Activated CD4-positive, alpha-beta T cell treated with anti-CD3 and anti-CD28 coated beads, Interleukin-2, amount 10 ng/mL, durations not matched to agents 24 days and 14 days (primary cell): Measurements from ENCODE around the gene GLIS1. TPM values are rescaled to one million over a fixed set of nuclear protein-coding genes. Genes with fewer than 3 reads are reported as not detected.

ENCODE experiments used
- DNase-seq: peaks from one replicate; pipeline ENCODE4 v3.0.0; 2022
- H3K27ac Mint-ChIP-seq: one replicate; pipeline ENCODE4 v1.8.0; 2022; ENCODE audit warnings: mild to moderate bottlenecking, mixed read lengths
- H3K27me3 Mint-ChIP-seq: one replicate; pipeline ENCODE4 v1.8.0; 2022; ENCODE audit warnings: mixed read lengths
- H3K36me3 Mint-ChIP-seq: one replicate; pipeline ENCODE4 v1.8.0; 2022; ENCODE audit warnings: low read depth, mild to moderate bottlenecking, mixed read lengths
- H3K4me1 Mint-ChIP-seq: one replicate; pipeline ENCODE4 v1.8.0; 2021; ENCODE audit warnings: mixed read lengths
- H3K4me3 Mint-ChIP-seq: one replicate; pipeline ENCODE4 v1.8.0; 2022; ENCODE audit warnings: mild to moderate bottlenecking, moderate library complexity, mixed read lengths
- H3K9me3 Mint-ChIP-seq: one replicate; pipeline ENCODE4 v1.8.0; 2021; ENCODE audit warnings: mixed read lengths
- intact Hi-C: fragments of 100-400 bp; cut with micrococcal nuclease; formaldehyde crosslinking; loops from one replicate; pipeline ENCODE4 v1.15.1; 2023
- total RNA-seq: library from RNA; stranded (reverse); gene quantifications from 2 replicates; pipeline ENCODE4 v1.2.3, GENCODE V29; 2022

Gene GLIS1
- total RNA-seq, 1 donor from 2014 or later = not detected

DNA sequence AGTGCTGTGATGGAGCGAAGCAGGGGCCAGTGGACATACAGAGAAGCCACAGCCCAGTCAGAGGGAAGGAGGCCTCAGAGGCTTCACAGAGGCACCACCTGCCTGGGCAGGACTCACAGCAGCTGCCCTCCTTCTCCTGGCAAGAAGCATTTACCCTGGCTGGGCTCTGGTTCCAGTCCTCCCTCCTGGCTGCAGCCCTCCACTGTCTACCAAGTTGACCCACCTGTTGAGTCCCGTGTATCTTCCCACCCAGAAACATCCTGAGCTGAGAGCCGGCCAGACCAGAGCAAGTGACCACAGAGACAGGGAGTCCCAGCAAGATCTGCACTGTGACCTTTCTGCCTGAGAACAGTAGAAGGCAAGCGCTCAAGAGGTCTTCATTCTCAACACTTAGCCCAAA lies 49.7 kb downstream of the GLIS1 start:
- no peak for DNase-seq
- Mint-ChIP-seq H3K27ac (no peak overlapping the region), H3K4me1 (no peaks in the 10 kb centered on the region), H3K4me3 (no peak overlapping the region), H3K27me3 (peaks cover 14% of the 10 kb centered on the region), H3K9me3 (no peaks in the 10 kb centered on the region), H3K36me3 (no peaks in the 10 kb centered on the region)
- intact Hi-C loops = no loop called here

DNA sequence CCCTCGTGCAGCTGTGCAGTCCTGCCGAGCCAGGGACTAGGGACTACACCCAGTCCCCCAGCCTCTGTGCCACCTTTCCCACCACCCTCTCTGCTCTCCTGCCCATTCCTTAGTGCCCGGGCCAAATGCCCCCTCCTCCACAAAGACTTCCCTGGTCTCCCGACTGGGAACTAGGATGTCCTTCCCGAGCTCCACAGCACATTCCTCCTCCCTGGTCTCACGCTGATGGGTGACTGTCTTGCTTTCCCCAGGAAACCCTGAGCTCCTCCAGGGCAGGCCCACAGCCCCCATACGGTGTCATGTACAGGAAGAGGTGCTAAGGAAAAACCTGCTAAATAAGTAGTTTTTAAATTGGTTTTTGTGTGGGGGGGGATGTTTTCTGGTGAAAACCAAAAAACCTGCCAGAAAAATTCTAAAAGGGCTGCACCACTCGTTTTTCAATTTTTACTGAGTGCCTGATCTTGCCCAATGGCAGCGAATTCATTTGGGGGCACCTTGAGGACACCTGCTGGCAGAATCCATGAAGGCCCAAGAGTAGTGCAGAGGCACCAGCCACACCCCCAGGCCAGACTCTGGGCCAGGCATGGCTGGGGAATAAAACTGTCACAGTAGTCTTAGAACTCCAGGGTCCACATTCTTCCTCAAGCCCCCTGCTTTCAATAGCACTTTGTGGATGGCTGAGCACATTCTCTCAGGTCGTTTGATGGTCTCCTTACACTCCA lies 50.4 kb downstream of the GLIS1 start:
- no peak for DNase-seq
- Mint-ChIP-seq H3K27me3 (peaks cover 14% of the 10 kb centered on the region), H3K4me1 (no peaks in the 10 kb centered on the region), H3K9me3 (no peaks in the 10 kb centered on the region), H3K4me3 (no peak overlapping the region), H3K36me3 (no peaks in the 10 kb centered on the region), H3K27ac (no peak overlapping the region)
- intact Hi-C loops = no loop called here

DNA sequence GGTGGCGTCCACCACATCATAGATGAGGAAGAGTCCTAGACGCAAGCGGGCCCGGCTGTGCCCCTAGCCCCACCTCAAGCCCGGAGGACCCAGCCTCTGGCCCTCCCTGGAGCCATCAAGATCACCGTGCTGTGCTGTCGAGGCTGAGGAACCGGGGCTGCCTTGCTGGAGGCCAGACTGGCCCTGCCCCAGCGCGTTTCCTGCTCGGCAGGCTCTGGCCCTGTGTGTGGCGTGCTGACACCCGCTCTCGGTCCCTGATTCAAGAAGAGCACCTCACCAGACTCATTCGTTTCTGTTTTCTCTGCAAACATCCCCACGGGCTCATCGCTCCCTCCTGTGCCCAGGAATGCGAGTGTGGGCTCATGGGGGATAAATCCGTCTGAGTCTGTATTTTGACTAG lies 51.1 kb downstream of the GLIS1 start:
- no peak for DNase-seq
- Mint-ChIP-seq H3K27me3 (peaks cover 14% of the 10 kb centered on the region), H3K4me1 (no peaks in the 10 kb centered on the region), H3K9me3 (no peaks in the 10 kb centered on the region), H3K36me3 (no peaks in the 10 kb centered on the region), H3K4me3 (no peak overlapping the region), H3K27ac (no peak overlapping the region)
- intact Hi-C loops = no loop called here

DNA sequence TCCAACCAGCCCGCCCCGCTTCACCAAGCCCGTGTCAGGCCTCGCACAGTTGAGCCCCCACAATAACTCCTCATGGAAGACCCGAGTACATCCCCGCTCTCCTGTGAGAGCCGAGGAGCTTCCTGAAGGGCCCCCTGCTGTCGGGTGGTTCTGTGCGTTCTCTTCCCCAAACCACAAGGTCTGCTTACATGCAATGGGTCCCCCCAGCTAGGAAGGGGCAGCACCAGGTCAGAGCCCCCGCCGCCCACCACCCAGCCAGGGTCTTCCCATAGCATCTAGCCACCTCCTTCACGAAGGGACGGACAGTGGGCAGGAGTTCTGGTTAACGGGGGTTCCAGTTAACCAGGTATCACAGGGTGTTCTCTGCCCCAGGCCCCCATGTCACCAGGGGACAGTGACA lies 51.5 kb downstream of the GLIS1 start:
- intact Hi-C loops = no loop called here
- Mint-ChIP-seq H3K4me1 (no peaks in the 10 kb centered on the region), H3K27me3 (peaks cover 18% of the 10 kb centered on the region), H3K36me3 (no peaks in the 10 kb centered on the region), H3K27ac (no peak overlapping the region), H3K4me3 (no peak overlapping the region), H3K9me3 (no peaks in the 10 kb centered on the region)
- DNase-seq = no peak

DNA sequence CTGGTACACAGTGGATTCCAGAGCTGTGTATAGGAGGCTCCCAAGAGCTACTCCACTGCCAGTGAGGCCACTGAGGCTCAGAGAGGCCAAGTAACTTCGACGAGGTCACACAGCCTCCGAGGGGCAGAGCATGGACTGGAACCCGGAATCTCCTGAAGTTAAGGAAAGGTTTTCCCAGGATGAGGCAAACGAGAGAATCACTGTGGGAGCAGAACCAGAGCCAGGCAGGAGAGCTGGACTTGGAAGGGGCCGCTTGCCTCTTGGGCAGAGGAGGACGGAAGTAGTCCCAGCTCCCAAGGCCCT lies 52.0 kb downstream of the GLIS1 start:
- no peaks in the 10 kb centered on the region for H3K36me3 Mint-ChIP-seq
- peaks cover under 1% of the 10 kb centered on the region for H3K4me1 Mint-ChIP-seq
- no peak for DNase-seq
- peaks cover 23% of the 10 kb centered on the region for H3K27me3 Mint-ChIP-seq
- no peak overlapping the region for H3K4me3 Mint-ChIP-seq
- H3K9me3 Mint-ChIP-seq = no peaks in the 10 kb centered on the region
- H3K27ac Mint-ChIP-seq = no peak overlapping the region
- intact Hi-C loops = no loop called here

DNA sequence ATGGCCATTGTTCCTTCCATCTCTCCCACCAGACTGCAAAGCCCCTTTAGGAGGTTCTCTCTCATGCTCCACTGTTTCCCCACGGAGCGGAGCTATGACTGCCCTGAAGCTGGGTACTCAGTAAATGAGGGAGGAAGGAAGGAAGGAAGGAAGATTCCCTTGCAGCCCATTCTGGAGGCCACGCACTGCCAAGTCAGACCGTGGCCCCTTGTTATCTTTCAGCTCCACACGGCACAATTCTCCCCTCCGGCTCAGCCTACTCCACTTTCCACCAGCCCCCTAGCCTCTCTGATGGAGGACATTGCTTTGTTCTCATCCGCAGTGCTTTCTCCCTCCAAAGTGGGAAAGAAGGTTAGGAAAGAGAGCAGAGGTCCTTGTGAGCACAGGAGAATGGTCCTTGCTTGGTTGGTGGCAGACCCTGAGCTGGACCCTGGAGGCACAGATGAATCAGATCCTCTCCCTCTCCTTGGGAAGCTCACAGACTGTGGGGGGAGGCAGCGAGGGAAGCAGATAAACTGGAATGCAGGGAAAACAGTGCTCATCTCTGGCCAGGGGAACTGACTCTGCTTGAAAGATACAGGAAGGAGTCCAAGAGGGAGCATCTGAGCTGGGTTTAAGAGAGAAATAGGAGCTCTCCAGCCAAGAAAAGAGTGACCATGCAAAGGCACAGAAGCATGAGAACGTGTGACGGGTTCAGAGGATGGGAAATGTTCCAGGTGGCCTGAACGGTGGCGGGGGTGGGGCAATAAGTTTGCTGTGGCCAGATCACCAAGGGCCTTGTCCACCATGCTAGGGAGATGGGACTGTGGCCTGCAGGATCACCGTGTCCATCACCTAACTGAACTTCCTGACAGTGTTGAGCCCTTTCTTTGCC lies 52.6 kb downstream of the GLIS1 start:
- Mint-ChIP-seq H3K27me3 (peaks cover 25% of the 10 kb centered on the region), H3K4me3 (no peak overlapping the region), H3K4me1 (peaks cover 3% of the 10 kb centered on the region), H3K27ac (no peak overlapping the region), H3K9me3 (no peaks in the 10 kb centered on the region), H3K36me3 (no peaks in the 10 kb centered on the region)
- DNase-seq = no peak
- intact Hi-C loops = no loop called here

DNA sequence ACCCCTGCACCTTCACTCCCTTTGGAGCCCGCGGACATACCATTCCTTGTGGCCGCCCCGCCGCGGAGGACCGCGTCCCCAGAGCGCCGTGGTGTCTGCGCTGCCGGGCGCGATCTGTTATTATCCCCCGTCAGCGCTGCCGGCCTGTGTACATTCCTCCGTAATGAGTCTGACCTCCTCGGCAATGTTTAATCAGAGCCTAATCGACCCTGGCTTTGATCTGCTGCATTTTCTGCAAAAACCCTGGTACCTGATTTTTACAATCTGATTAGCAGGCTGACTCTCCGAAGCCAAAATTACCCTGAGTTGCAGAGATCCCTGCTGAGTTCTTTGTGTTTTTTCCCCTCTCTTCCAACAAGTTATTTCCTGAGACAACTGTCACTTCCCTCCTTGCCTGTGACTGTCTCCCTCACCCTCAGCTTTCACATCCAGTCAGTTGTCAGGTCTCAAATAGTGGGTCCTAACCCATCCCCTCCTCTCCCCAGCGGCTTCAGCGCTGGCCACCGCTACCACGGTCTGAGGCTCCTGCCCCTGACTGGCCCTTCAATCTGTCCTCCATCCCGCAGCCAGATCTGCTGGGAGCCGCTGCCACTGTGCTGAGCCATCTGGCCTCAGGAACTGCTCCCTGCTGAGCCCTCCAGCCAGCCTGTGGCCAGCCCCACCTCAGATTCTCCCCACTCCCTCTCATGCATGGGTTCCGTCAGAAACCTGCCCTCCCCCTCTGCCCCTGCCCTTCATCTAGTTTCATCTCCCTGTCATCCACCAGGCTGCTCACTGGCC lies 53.5 kb downstream of the GLIS1 start:
- no peak overlapping the region for H3K4me3 Mint-ChIP-seq
- H3K9me3 Mint-ChIP-seq = no peaks in the 10 kb centered on the region
- no peak for DNase-seq
- peaks cover 25% of the 10 kb centered on the region for H3K27me3 Mint-ChIP-seq
- H3K36me3 Mint-ChIP-seq = no peaks in the 10 kb centered on the region
- H3K27ac Mint-ChIP-seq = peak overlapping the region; percentile 14
- peaks cover 3% of the 10 kb centered on the region for H3K4me1 Mint-ChIP-seq
- intact Hi-C loops = no loop called here

DNA sequence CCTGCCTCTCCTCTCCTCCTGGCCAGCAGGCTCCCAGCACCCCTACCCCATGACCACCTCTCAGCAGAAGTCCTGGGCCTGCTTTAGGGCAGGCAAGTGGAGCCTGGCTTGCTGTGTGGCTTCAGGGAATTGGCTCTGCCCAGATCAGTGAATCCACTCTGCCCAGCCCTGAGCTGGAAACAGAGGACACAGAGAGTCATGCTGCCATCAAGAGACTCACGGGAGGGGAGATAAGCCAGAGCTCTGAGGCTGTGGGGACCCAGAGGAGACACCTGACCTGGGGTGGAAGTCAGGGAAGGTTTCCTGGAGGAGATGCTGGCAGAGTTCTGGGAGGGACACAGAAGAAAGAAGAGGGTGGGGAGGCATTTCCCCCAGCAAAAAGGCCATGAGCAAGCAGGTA lies 54.2 kb downstream of the GLIS1 start:
- Mint-ChIP-seq H3K36me3 (no peaks in the 10 kb centered on the region), H3K4me3 (no peak overlapping the region), H3K4me1 (peaks cover 3% of the 10 kb centered on the region), H3K27me3 (peaks cover 28% of the 10 kb centered on the region), H3K27ac (no peak overlapping the region), H3K9me3 (no peaks in the 10 kb centered on the region)
- intact Hi-C loops = no loop called here
- no peak for DNase-seq

DNA sequence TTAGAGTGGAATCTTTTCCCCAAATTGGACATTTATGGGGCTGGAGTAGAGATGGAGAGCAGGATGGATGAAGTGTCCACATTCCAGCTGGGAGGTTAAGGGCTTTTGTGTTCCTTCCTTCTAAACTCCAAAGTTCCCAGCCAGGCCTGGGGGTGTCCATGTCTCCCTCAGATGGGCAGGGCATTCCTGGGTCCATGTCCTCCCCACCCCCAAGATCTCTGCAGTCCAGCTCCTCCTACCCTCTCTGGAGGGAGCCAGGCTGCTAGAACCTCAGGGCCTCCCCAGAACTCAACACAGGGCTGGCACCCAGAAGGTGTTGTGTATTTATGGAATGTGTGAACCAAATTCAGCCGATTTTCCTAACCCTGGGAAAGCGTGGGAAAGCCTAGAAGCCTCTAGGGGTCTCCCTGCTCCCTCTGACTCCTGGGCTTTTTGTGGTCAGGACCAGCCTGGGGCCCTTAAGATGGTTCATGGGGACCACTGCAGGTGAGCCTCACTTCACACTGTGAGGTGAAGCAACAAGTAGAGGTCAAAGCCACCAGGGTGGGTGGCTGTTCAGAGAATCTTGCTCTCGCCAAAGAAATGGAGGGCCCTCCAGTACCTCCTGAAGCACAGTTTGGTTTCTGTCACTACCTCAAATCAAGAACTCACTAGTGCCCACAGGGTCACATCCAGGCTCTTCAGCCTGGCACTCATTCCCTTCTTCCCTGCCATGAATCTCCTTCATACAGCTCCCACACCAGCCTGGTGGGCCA lies 54.8 kb downstream of the GLIS1 start:
- Mint-ChIP-seq H3K4me3 (no peak overlapping the region), H3K36me3 (no peaks in the 10 kb centered on the region), H3K27me3 (peaks cover 29% of the 10 kb centered on the region), H3K4me1 (peaks cover 3% of the 10 kb centered on the region), H3K9me3 (no peaks in the 10 kb centered on the region), H3K27ac (no peak overlapping the region)
- intact Hi-C loops = no loop called here
- DNase-seq = no peak

DNA sequence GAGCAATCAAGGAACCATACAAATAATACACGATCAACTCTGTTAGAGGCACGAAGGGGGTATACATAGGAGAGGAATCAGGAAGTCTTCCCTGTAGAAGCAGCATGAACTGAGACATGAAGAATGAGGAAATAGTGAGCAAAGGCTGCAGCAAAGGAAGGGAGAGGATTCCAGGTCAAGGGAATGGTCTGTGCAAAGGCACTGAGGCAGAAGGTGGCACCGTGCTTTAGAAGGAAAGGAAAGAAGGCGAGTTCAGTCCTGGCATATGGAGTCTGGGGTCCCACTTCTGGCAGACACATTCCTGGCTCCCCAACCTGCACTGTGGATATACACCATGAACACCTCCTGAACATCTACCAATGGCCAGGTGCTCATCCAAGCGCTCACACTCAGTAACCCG lies 56.1 kb downstream of the GLIS1 start:
- DNase-seq = no peak
- H3K4me1 Mint-ChIP-seq = peaks cover 3% of the 10 kb centered on the region
- H3K4me3 Mint-ChIP-seq = no peak overlapping the region
- no peak overlapping the region for H3K27ac Mint-ChIP-seq
- no peaks in the 10 kb centered on the region for H3K36me3 Mint-ChIP-seq
- intact Hi-C loops = loop anchor here (1.0 kb wide), 1 partner anchor 198 kb away; no protein-coding TSS in a partner anchor
- H3K27me3 Mint-ChIP-seq = peaks cover 29% of the 10 kb centered on the region
- H3K9me3 Mint-ChIP-seq = no peaks in the 10 kb centered on the region

DNA sequence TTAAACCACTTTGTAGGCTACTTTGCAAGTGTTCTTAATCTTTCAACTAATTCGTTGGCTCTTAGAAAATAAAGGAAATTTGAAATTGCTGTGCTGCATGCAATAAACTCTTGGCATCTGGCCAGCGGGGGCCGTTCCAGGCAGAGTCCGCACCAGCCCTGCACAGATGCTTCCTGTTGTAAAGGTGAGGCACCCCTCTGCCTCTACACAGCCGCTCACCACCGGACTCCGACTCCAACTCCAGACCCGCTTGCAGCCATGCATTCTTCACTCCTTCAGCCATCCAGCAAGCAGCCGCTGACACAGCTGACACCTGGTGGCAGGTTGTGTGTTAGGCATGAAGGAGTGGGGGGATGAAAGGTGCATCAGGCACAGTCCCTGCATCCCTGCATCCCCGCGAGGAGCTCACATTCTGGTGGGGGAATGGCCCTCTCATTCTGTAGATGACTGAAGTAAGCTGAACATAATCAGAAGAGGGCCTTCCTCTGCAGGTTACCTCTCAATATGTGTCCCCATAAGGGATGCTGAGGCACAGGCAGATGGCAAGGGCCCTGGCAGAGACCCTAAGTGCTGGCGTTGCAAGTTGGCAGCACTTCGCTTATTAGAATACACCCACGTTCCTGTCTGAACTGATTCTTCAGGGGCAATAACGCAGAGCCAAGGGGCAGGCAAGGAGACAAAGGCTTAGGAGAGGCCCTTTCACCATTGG lies 56.8 kb downstream of the GLIS1 start:
- Mint-ChIP-seq H3K4me3 (no peak overlapping the region), H3K4me1 (peaks cover 3% of the 10 kb centered on the region), H3K9me3 (no peaks in the 10 kb centered on the region), H3K27me3 (peaks cover 29% of the 10 kb centered on the region), H3K36me3 (no peaks in the 10 kb centered on the region), H3K27ac (no peak overlapping the region)
- peak; percentile 75 for DNase-seq
- intact Hi-C loops = loop anchor here (1.0 kb wide), 1 partner anchor 197 kb away; no protein-coding TSS in a partner anchor

DNA sequence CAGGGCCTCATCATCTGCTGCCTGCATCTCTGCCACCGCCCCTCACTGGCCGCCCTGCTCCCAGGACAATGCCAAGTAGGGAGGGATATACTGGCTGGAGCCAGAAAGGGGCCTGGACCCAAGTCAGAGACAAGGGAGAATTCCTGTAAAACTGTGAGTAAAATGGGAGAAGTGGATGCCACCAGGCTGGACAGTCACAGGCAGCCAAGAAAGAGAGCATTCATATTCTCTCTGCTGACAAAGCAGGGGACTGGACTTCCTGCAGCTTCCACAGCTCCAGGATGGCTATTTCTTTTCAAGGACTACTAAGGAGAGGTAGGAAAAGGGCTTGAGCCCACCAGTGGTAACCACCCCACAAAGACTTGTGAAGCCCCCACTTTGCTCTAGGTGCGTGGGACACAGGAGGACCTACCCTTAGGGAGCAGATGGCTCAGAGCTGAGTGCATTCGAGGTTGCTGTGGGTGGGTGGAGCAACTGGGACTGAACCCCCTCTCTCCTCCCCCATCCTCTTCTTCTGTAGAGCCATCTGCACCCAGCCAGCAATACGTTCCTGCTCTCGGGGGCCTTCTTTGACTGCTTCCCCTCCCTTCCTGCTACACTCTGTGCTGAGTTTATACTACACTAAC lies 57.5 kb downstream of the GLIS1 start:
- Mint-ChIP-seq H3K4me1 (peaks cover 3% of the 10 kb centered on the region), H3K36me3 (no peaks in the 10 kb centered on the region), H3K9me3 (no peaks in the 10 kb centered on the region), H3K27ac (no peak overlapping the region), H3K4me3 (no peak overlapping the region), H3K27me3 (peaks cover 27% of the 10 kb centered on the region)
- intact Hi-C loops = no loop called here
- DNase-seq = no peak

DNA sequence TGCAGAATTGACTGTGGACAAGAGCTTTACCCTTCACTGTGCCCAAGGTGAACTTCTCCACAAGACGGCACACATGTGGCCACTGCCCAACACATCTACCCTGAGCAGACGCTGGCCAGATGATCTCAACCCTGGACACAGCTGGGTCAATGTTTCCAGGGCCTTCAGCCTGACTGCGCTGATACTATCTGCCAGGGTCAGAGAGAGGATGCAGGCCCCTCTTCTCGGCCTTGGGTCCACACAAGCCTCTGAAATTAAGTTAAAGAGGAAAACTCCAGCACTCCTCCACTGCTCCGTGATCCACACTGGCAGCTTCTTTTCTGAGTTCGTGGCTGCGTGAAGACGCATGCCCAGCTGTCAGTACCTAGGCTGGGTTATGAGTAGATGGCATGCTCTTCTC lies 58.1 kb downstream of the GLIS1 start:
- H3K4me3 Mint-ChIP-seq = no peak overlapping the region
- peaks cover 3% of the 10 kb centered on the region for H3K4me1 Mint-ChIP-seq
- H3K36me3 Mint-ChIP-seq = no peaks in the 10 kb centered on the region
- no peak for DNase-seq
- H3K27ac Mint-ChIP-seq = no peak overlapping the region
- no peaks in the 10 kb centered on the region for H3K9me3 Mint-ChIP-seq
- intact Hi-C loops = no loop called here
- H3K27me3 Mint-ChIP-seq = peaks cover 23% of the 10 kb centered on the region
